ENCODE results near the gene REG4.
"Not testable (repeated sequence)": the region's sequence is repeated elsewhere in the genome, so short reads cannot be mapped to it uniquely, and the experiment has no call there.

The REG4 gene

GRCh38 chr1:119811387-119811786 lies at the start of gene REG4:
REG4 (minus strand) TSS chr1:119811460; CDS start chr1:119808769, 2,691 bp downstream.
- no peak for DNase-seq

DNA sequence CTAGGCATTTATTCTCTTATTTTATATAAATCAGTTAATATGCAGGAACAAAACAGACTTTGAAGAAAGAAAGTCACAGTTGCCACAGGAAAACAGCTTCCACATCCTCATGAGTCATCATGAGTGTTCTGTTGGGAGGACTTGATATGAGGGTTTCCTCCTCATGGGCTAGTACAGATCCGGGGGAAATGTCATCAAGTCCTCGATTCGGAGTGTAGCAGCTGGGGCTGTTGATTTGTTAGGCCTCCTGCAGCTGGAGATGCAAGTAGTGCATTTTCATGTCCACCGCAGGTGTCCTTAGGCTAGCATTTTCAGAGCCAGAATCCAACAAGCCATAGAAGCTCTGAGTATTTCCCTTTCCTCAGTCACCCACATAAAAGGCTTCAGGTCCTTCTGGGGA lies 48.4 kb upstream of the REG4 start:
- DNase-seq, result no peak

DNA sequence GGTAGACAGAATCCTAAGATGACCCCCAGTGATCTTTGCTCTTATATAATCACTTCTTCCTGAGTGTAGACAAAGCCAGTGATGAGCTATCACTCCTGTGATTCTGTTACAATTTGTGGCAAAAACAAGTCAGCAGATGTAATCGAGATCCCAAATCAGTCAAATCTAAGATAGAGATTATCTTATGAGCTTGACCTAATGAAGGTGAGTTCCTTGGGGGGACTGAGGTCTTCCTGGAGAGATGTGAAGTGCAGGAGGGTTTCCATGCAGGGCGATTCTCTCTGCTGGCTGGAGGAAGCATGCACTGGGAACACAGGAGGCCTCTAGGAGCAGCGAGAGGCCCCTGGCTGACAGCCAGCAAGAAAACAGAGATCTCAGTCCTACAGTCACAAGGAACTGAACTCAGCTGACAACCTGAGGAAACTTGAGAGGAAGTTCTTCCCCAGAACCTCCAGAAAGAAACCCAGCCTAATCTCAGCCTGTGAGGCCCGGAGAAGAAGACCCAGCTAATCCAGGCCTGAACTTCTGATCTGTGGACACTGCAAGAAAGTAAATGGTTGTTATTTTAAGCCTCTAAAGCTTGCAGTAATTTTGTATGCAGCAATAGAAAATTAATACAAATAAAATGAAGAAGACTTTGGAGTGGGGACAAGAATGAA lies 47.4 kb upstream of the REG4 start:
- not testable (repeated sequence) for DNase-seq

GRCh38 chr1:119858126-119858525 lies 46.9 kb upstream of the REG4 start:
- no peak for DNase-seq

GRCh38 chr1:119853155-119853554 lies 41.9 kb upstream of the REG4 start:
- DNase-seq, result no peak

DNA sequence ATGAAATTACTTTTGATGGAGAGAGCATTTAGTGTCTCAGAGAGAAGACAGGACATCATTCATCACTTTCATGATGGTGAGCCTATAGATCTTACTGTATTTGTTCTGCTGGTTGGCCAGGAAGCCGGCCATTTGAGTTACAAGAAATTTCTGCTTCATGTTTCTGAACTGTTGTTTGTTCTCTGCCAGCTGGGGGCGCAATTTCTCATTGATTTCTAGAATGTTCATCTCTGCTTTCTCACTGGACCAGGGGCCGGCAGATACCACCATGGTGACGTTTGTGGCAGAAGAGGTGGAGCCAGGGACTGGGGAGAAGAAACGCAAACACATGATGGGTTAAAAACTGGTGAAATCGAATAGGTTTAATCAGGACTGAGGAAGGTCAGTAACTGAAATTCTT lies 32.9 kb upstream of the REG4 start:
- not testable (repeated sequence) for DNase-seq

GRCh38 chr1:119841306-119841705 lies 30.0 kb upstream of the REG4 start:
- no peak for DNase-seq

GRCh38 chr1:119840745-119841144 lies 29.5 kb upstream of the REG4 start:
- no peak for DNase-seq

DNA sequence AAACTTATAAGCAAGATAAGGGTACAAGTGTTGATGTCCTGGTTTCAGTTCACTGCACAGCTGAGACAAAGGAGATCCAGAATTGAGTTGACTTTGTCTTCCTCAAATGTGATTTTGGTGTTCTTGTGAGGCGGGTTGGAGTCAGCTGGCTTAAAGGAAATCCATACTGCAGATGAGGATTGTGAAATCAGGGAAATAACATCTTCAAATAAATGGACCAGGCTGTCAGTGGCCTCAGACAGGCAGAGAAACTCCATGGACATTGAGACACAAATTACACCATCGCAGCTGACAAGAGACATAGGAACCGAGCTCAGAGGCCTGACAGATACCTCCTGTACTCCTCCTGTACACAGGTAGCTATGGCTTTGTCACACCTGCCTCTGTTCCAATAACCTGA lies 27.0 kb upstream of the REG4 start:
- no peak for DNase-seq

GRCh38 chr1:119834990-119835389 lies 23.7 kb upstream of the REG4 start:
- DNase-seq, result no peak

- DNase-seq, result no peak
These were observed 19.8 kb upstream of the REG4 start for GRCh38 chr1:119831027-119831426.

- peak; percentile 15 for DNase-seq
These were observed 18.4 kb upstream of the REG4 start for GRCh38 chr1:119829625-119830024.

GRCh38 chr1:119829006-119829405 lies 17.7 kb upstream of the REG4 start:
- not testable (repeated sequence) for DNase-seq

DNA sequence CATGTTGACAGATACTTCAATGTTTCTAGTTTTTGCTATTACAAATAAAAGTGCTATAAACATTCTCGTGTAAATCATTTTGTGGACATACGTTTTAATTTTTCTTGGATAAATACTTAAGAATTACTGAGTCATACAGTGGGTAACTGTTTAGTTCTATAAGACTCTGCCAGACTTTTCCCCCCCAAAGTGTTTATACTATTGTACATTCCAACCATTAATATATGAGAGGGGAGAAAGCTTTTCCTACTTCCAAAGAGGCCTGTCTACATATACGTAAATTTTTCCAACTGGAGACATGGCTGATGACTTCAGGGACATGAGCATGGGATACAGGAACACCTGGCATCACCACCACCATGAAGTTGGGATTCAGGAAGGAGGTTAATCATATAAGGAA lies 17.0 kb upstream of the REG4 start:
- DNase-seq, result no peak

- no peak for DNase-seq
These were observed 15.8 kb upstream of the REG4 start for GRCh38 chr1:119827010-119827409.

GRCh38 chr1:119822406-119822805 lies 11.1 kb upstream of the REG4 start:
- no peak for DNase-seq

GRCh38 chr1:119818181-119818580 lies 6.9 kb upstream of the REG4 start:
- DNase-seq, result no peak

- no peak for DNase-seq
These were observed 5.1 kb upstream of the REG4 start for GRCh38 chr1:119816407-119816806.

DNA sequence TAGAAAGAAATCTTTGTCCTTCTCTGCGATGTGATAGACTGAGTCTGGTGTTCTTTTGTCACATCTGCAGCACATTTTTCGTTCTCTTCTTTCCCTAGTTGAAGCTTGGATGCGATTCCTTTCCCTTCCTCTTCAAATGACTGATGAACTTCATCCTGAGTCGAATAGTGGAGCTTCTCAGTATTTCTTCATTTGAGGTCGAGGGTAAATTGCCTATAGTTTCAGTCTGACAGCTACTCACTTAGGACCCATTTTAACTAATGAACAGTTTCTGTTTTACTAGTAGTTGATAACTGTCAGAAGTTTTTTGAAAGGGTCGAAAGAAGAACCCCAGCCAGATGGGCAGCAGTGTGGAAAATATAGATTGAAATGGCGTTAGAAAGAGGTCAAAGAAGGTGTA lies 4.7 kb upstream of the REG4 start:
- DNase-seq, result no peak

GRCh38 chr1:119815361-119815760 lies 4.1 kb upstream of the REG4 start:
- DNase-seq, result no peak

DNA sequence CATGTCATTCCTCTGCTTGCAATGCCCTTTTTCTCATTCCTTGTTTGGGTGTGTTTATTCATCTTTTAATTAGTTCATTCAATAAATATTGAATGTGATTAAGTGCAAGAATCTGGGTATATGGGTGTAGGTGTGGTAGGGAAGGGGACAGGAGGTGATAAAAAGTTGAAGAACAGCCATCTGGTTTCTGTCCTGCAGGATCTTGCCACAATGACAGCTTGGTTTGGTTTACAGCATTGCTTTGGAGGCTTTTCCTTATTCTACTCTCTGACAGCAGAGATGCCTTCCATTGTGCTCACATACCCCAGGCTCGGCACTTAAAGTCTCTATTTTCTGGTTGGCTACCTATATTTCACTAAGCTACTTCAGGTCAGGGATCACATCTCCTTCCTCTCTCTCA lies 3.0 kb upstream of the REG4 start:
- no peak for DNase-seq

DNA sequence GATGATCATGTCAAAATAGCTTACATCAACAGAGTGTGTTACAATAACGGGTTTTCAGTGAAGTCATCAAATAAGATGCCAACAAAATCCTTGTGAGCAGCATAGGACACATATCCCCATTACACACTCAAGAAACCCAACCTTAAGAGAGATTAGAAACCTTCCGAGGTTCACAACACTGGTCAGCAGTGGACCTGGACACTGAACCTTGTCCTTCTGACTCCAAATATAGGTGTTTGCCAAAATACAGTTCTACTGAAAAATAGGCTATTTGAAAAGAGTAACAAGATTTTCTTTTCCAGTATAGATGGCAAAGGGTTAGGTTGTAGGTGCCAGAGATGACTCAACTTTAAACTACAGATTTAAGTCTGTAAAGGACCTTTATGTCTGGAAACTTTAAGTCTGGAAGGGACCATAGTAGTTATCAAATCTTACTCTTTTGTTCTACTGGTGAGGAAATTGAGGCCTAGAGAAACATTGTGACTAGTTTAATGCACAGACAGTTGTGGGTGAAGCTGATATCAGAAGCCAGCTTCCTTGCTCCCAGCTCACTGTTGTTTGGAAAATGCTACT lies 811 bp upstream of the REG4 start:
- no peak for DNase-seq

DNA sequence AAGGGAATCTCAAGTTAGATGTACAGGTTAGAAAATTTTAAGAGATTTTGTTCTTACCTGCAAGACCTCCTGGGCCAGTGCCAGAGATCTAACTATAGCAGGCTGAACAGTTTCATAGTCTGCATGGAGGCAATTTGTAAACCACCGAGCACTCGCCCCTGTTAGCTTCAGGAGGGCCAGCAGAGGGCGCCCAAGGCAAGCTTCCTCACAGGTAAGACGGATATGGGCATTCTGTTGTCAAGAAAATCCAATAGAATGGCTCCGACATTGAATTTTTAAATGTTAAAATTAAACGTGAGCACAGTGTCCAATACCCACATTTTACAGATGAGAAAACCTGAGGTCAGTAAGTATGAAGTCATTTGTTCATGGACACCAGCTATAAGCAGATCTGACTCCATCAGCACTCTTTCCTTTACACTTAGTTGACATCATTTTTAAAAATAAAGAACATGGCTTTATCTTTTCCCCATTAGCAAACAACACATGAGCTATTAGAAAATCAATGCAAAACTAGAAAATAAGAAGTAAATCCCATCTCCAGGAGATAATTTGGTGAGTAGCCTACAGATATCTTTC lies 2.2 kb downstream of the REG4 start:
- peak; percentile 20 for DNase-seq

GRCh38 chr1:119808491-119808890 lies 2.8 kb downstream of the REG4 start:
- DNase-seq, result no peak

GRCh38 chr1:119806489-119806888 lies 4.8 kb downstream of the REG4 start:
- no peak for DNase-seq
